Measurements from ENCODE around the gene PEX11G.

GRCh38 chr19:7478173-7478842 lies 10.5 kb downstream of the PEX11G start:
- TF ChIP-seq REST (IDR thresholded peaks at IDR 0.05; ENCODE audit: borderline replicate concordance) (no peak), MXI1 (conservative IDR thresholded peaks at IDR 0.05; ENCODE audit: poor library complexity, severe bottlenecking) (no peak), CTCF (IDR thresholded peaks at IDR 0.05; ENCODE audit: poor library complexity, severe bottlenecking) (no peak), EP300 (conservative IDR thresholded peaks at IDR 0.05; ENCODE audit: poor library complexity, severe bottlenecking) (no peak), EZH2 (IDR thresholded peaks at IDR 0.05; ENCODE audit: borderline replicate concordance, insufficient read depth, low read length, poor library complexity, severe bottlenecking) (no peak)
